Duodenal mucosa (tissue), 2 donors: Measurements from ENCODE around the gene SYT7.

Experiments
- H3K27ac ChIP-seq: one replicate; pipeline ENCODE4 v1.7.0; 2013; ENCODE audit warnings: low read depth, low read length
- H3K27me3 ChIP-seq, 2 donors: one replicate each; pipeline ENCODE4 v1.7.0; 2013; ENCODE audit warnings: low read length in 2 of 2, control low read depth in 1 of 2; ENCODE audit not compliant: insufficient read depth in 2 of 2, control insufficient read depth in 1 of 2
- H3K36me3 ChIP-seq, 2 donors: one replicate each; pipeline ENCODE4 v1.7.0; 2013; ENCODE audit warnings: low read length in 2 of 2, control low read depth in 1 of 2; ENCODE audit not compliant: insufficient read depth in 2 of 2, control insufficient read depth in 1 of 2
- H3K4me1 ChIP-seq, 2 donors: one replicate each; pipeline ENCODE4 v1.7.0; 2013; ENCODE audit warnings: low read length in 2 of 2, control low read depth in 1 of 2; ENCODE audit not compliant: insufficient read depth in 2 of 2, control insufficient read depth in 1 of 2
- H3K4me3 ChIP-seq, 2 donors: one replicate each; pipeline ENCODE4 v1.7.0; 2013; ENCODE audit warnings: low read length in 2 of 2, low read depth in 1 of 2
- H3K9ac ChIP-seq, 2 donors: one replicate each; pipeline ENCODE4 v1.7.0; 2013; ENCODE audit warnings: low read length in 2 of 2, low read depth in 1 of 2
- H3K9me3 ChIP-seq, 2 donors: one replicate each; pipeline ENCODE4 v1.7.0; 2013; ENCODE audit warnings: low read length in 2 of 2, control low read depth in 1 of 2; ENCODE audit not compliant: control insufficient read depth in 1 of 2

The SYT7 gene

DNA sequence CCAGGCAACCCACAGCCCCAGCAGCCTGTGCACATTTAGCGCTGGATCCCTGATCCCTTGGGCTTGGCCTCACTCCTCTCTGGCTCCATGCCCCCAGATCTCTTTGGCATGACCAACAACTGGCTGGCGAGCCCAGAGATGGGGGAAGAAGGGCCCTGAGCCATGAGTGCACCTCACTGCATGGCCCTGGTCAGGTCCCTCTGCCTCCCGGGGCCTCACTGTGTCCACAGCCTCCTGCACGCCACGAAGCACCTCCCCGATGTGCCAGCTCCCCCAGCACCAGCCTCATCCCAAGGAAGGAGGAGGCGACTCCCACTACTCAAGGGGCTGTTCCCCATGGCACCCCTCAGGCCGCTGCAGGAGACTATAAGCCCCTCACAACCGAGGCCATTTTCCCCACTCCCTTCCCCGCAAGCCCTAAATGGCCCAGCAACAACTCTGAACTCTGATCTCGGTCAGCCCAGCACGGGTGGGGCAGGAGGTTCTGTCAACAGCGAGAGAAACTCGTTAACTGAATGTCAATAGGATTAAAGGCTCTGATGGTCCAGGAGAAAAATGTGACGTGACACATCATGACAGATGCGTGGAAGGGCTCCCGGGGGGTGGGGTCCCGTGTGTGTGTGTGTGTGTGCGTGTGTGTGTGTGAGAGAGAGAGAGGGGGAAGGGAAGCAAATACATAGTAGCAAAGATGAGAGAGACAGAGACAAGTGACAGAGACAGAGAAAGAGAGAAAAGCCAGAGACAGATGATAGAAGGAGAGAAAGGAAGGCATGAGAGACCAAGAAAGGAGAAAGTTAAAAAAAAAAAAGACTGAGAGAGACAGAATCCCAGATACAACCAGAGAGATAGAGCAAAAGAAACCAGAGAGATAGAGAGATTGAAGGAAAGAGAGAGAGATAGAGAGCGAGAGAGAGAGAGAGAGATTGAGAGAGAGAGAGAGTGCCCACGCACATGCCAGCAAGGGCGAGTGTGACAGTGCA, 28.4 kb upstream of the SYT7 start:
- Histone ChIP-seq H3K4me1 (peaks cover 5 to 9% of the 10 kb centered on the region in 2 donors), H3K4me3 (no peak overlapping the region), H3K27ac (no peak overlapping the region), H3K9ac (no peak overlapping the region), H3K9me3 (no peaks in the 10 kb centered on the region), H3K27me3 (peaks cover 11 to 15% of the 10 kb centered on the region in 2 donors), H3K36me3 (no peaks in the 10 kb centered on the region)

DNA sequence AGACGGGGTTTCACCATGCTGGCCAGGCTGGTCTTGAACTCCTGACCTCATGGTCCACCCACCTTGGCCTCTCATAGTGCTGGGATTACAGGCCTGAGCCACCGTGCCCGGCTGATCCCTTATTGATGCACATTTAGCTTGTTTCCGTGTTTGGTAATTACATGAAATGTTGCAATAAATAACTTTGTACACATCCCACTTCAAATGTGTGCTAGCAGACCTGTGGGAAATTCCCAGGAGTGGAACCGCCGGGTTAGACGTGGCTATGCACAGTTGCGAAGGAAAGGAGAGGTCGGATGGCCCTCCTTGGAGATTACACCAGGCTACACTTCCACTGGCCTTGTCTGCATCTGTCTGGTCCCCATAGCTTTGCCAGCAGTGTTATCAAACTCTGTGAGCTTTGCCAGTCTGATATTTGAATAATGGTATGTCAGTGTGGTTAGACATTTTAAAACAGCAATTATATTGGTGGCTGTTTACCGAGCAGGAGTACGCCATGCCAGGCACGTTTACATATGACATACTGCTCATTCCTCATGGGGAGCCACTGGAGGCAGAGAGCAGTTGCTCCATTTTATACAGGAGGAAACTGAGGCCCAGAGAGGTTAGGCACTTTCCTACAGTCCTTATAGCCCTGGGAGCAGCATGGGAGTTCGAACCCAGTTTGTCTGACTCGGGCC, 27.2 kb upstream of the SYT7 start:
- H3K4me3 ChIP-seq = no peak overlapping the region
- H3K27me3 ChIP-seq = peaks cover 11 to 19% of the 10 kb centered on the region in 2 donors
- H3K9me3 ChIP-seq = no peaks in the 10 kb centered on the region
- H3K4me1 ChIP-seq = peaks cover 9 to 13% of the 10 kb centered on the region in 2 donors
- no peak overlapping the region for H3K27ac ChIP-seq
- H3K9ac ChIP-seq = no peak overlapping the region
- H3K36me3 ChIP-seq = no peaks in the 10 kb centered on the region

DNA sequence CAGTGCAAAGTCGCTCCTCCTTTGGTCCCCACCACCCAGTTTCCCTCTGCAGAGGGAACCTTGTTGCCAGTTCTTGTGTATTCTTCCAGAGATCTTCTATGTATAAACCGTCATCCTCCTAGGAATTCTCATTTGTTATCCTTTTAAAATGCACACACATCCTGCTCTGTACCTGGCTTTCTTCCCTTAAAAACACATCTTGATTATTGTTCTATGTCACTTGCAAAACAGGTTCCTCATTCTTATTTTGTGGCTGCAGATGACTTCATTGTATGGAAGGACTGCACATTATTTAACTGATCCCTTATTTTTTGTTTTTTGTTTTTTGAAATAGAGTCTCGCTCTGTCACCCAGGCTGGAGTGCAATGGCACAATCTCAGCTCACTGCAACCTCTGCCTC, 26.6 kb upstream of the SYT7 start:
- Histone ChIP-seq H3K27ac (no peak overlapping the region), H3K9me3 (no peaks in the 10 kb centered on the region), H3K9ac (no peak overlapping the region), H3K4me1 (peaks cover 10 to 19% of the 10 kb centered on the region in 2 donors), H3K4me3 (no peak overlapping the region), H3K36me3 (no peaks in the 10 kb centered on the region), H3K27me3 (peaks cover 11 to 21% of the 10 kb centered on the region in 2 donors)

DNA sequence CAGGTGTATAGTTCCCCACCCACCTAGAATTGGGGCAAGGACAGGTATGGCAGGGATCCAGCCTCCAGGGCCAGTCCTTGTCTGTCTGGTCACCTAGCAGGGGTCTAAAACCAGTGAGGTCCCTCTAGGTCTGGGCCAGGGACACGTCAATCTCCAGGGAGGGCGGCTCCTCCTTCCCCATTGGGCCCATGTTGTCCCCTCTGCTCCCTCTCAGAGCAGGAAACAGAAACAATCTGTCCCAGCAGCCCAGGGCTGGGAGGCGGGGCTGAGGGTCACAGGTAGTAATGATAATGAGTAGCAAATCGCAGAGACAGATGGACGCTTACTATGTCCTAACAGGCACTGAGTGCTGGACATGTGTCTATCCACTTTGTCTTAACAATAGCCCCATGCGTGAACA, 22.8 kb upstream of the SYT7 start:
- peaks cover 5 to 13% of the 10 kb centered on the region in 2 donors for H3K4me1 ChIP-seq
- H3K9me3 ChIP-seq = no peaks in the 10 kb centered on the region
- H3K27ac ChIP-seq = no peak overlapping the region
- H3K4me3 ChIP-seq = no peak overlapping the region
- H3K27me3 ChIP-seq = peaks cover 0 to 10% of the 10 kb centered on the region in 2 donors
- H3K9ac ChIP-seq = no peak overlapping the region
- no peaks in the 10 kb centered on the region for H3K36me3 ChIP-seq

DNA sequence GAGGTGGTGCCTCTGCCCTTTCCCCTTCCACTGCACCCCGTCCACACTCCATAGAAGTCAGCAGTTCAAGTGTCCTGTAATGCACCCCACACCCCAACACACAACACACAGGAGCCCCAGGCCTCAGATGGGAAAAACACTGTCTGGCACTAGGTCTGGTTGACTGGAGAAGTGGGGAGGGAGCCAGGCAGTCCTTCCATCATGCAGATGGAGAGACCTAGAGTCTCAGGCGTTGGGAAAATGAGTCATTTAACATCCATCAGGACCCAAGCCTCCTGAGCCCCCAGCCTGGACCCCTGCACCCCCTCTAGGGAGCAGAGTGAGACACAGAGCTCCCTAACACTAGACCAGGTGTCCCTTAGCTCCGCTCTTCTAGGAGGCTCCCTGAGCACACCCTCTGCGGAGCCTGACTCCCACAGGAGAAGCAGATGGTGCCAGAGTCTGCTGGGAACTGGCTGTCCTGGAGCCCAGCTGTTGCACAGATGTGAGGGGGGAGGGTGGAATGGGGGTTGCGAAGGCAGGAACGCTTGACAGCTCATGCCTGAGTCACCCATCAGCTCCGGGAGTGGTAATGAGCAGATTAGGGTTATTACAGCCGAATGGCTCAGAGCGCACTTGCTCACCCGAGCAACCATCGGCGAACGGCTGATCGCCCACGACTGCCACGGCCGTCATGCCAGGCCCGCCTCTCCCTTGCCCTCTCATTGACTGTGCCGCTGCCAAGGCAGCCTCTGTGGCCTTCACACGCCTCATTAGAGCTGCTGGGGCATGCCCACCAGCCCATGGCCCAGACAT, 22.1 kb upstream of the SYT7 start:
- no peak overlapping the region for H3K4me3 ChIP-seq
- peaks cover 5 to 13% of the 10 kb centered on the region in 2 donors for H3K4me1 ChIP-seq
- peaks cover 0 to 10% of the 10 kb centered on the region in 2 donors for H3K27me3 ChIP-seq
- H3K27ac ChIP-seq = peak overlapping the region; percentile 17
- H3K9me3 ChIP-seq = no peaks in the 10 kb centered on the region
- no peaks in the 10 kb centered on the region for H3K36me3 ChIP-seq
- H3K9ac ChIP-seq = no peak overlapping the region

DNA sequence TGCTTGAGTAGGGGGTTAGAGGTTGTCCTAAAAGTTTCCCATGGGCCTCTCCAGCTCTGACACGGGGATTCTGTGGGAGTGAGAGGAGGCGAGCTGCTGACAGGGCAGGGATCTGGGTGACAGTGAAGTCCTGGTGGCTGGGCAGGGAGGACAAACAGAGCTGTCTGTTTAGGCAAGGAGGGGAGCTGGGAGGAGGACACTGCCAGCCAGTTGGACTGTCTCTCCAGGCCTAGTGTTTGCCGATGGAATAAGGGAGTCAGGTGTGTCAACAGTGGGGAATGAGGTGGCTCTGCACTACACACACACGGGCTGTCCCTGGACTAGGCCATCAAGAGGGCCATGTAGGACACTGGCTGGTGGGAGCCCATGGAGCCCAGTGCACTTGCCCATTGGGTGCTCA, 20.6 kb upstream of the SYT7 start:
- no peaks in the 10 kb centered on the region for H3K9me3 ChIP-seq
- no peak overlapping the region for H3K9ac ChIP-seq
- no peak overlapping the region for H3K27ac ChIP-seq
- no peak overlapping the region for H3K4me3 ChIP-seq
- H3K4me1 ChIP-seq = peaks cover 5 to 13% of the 10 kb centered on the region in 2 donors
- no peaks in the 10 kb centered on the region for H3K36me3 ChIP-seq
- H3K27me3 ChIP-seq = peaks cover 0 to 11% of the 10 kb centered on the region in 2 donors

DNA sequence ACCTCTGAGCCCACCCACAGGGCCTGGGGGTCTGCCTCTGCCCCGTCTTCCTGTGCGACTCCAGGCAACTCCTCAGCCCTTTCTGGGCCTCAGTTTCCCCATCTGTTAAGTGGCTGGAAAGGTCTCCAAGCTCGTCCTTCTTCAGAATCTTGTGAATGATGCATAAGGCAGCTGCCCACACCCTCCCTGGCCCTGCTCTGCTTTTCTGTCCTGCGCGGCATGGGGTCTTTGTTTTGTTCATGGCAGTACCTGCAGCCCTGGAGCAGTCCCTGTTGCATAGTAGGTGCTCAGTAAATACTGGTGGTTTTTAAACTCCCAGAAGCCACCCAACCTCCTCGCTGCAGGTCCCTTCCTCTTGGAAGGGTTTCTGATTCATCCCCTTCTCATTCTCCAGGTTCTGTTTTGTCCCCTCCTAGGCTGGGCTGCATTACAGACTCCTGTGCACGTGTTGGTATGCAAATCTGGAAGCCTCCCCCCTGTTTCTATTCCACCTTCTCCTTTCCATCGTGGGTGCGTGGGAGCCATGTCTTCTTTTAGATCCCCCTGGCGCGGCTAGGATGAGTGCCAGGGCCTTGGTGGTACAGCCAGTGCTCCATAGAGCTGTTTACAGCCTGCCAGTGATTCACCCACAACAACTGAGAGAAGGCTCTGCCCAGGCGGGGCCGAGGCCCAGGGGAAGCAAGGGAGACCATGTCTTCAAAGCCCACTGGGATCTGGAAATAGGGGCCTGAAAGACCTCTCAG, 19.3 kb upstream of the SYT7 start:
- no peak overlapping the region for H3K27ac ChIP-seq
- peaks cover 5 to 13% of the 10 kb centered on the region in 2 donors for H3K4me1 ChIP-seq

DNA sequence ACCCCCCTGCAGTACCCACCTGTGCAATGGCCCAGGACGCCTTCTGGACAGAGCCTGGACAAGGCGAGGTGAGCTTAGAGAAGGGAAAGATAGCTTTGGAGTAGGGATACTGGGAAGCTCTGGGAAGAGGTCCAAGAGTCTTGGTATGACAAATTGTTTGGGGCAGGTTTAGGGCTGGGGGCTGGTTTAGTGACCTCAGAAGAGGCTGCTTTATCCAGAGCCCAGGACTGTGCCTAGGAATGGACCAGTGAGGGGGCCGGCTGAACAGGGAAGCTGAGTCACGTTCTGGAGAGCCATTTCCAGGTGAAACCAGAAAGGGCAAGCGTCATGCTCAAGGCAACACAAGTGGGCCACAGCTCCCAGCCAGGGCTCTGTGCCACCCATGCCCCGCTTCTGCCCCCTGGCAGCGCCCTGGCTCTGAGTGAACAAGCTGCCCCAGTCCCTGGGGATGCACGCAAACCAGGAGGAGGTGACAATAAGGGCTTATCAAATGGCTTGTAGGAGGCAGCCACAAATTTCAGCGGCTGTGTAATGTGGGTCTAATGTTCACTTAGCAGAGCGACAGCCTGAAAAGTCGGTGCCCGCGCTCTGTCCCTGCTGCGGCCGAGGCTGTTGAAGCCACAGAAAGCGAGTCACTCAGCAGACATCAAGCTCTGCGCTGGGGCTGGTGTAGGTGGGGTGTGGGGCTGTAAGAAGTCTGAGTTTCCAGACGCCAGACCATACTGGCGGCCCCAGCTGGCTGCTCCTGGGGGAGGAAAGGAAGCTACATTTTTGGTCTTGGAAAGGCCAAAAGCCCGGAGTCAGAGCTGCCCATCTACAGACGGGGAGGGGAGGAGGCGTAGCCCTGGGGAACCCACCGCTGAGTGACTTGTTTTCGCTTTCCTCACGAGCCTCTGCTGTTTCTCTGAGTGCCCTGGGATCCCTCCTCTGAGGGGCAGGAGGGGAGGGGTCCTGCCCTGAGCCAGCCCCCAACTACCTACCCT, 18.3 kb upstream of the SYT7 start:
- no peak overlapping the region for H3K4me3 ChIP-seq
- no peak overlapping the region for H3K9ac ChIP-seq
- H3K36me3 ChIP-seq = no peaks in the 10 kb centered on the region
- H3K9me3 ChIP-seq = no peaks in the 10 kb centered on the region
- no peak overlapping the region for H3K27ac ChIP-seq
- peaks cover 0 to 19% of the 10 kb centered on the region in 2 donors for H3K27me3 ChIP-seq
- H3K4me1 ChIP-seq = peaks cover 5 to 13% of the 10 kb centered on the region in 2 donors

More for the DNA sequence above, 19.3 kb upstream of the SYT7 start:
- Histone ChIP-seq H3K4me3 (no peak overlapping the region), H3K9me3 (no peaks in the 10 kb centered on the region), H3K36me3 (no peaks in the 10 kb centered on the region), H3K27me3 (peaks cover 0 to 17% of the 10 kb centered on the region in 2 donors), H3K9ac (no peak overlapping the region)
